GM13976 (cell line): ENCODE measurements around the gene NEO1.
"Not testable (repeated sequence)": the region's sequence is repeated elsewhere in the genome, so short reads cannot be mapped to it uniquely, and the experiment has no call there.

Experiments
- DNase-seq: peaks from one replicate; pipeline ENCODE4 v3.0.0; 2012; ENCODE audit warnings: low spot score
- CTCF ChIP-seq: IDR thresholded peaks from 2 replicates; pipeline ENCODE4 v1.5.1; 2012; ENCODE audit warnings: borderline replicate concordance, mild to moderate bottlenecking; ENCODE audit not compliant: insufficient read depth; ENCODE audit errors: extremely low read depth, missing control alignments, control extremely low read depth
- in situ Hi-C: fragments of 300-500 bp; cut with MboI; formaldehyde crosslinking; loops from one replicate; pipeline ENCODE4 v1.12.0; 2022; ENCODE audit warnings: low sequenced_read_pairs, mixed read lengths, inconsistent platforms; ENCODE audit not compliant: unreplicated experiment

NEO1 gene

GRCh38 chr15:73190189-73190601, 137.9 kb downstream of the NEO1 start:
- no peak for TF ChIP-seq CTCF
- no peak for DNase-seq
- in situ Hi-C loops = no loop called here

- in situ Hi-C loops = no loop called here
Measured at GRCh38 chr15:73195166-73195565, 142.9 kb downstream of the NEO1 start.

GRCh38 chr15:73196113-73196512, 143.8 kb downstream of the NEO1 start:
- in situ Hi-C loops = no loop called here
- DNase-seq = no peak
- no peak for TF ChIP-seq CTCF

More at GRCh38 chr15:73195166-73195565, 142.9 kb downstream of the NEO1 start:
- TF ChIP-seq CTCF = no peak
- DNase-seq = no peak

- in situ Hi-C loops = no loop called here
- DNase-seq = no peak
- TF ChIP-seq CTCF = no peak
Measured at GRCh38 chr15:73200339-73200738, 148.1 kb downstream of the NEO1 start.

GRCh38 chr15:73210630-73211029, 158.4 kb downstream of the NEO1 start:
- no peak for TF ChIP-seq CTCF
- in situ Hi-C loops = no loop called here
- DNase-seq = no peak

GRCh38 chr15:73212424-73212823, 160.2 kb downstream of the NEO1 start:
- no peak for DNase-seq
- in situ Hi-C loops = no loop called here
- TF ChIP-seq CTCF = no peak

GRCh38 chr15:73221450-73221849, 169.2 kb downstream of the NEO1 start:
- in situ Hi-C loops, DNase-seq: not testable (repeated sequence)
